Measurements from ENCODE around the gene NLGN3. TPM values are rescaled to one million over a fixed set of nuclear protein-coding genes. Genes with fewer than 3 reads are reported as not detected.

NLGN3 gene
- total and polyA plus RNA-seq, 8 donors = 0.12 to 10.7 (median 0.71) TPM; not detected in 2

DNA sequence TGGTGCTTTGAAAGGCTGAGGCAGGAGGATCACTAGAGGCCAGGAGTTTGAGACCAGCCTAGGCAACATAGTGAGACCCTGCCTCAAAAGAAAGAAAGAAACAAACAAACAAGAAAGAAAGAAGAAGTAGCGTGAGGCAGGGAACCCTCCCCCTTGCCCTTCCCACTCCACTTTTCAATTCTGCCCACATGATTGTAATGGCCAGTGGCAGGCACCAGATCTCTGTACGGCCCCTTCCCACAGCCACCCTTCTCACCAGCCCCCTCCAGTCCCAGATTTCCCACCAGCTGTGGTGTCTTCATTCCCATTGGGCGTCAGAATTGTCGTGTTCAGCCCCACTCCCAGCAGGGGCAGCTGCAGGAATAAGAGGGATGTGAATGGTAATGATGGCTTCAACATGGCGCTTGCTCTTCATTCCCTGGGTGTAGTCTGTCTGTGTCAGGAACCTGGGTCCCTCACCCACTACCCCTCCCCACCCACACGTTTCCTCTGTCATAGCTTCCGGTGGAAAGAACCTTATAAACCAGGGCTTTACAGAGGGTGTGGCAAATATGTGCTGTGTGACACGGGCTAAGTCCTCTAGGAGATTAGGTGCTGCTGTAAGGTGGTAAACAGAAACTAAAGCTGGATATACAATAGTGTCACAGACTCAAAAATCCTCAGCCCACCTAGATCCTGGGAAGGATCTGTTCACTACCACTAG, 33.3 kb upstream of the NLGN3 start, which contains the start of gene IL2RG:
Gene IL2RG, minus strand, starts transcription at position 437 of the 703 bp plus-strand sequence. Its CDS starts 38 bp downstream, at position 399.
- no peaks in the 10 kb centered on the region for H3K9me3 ChIP-seq
- WGBS, 5 donors = 35 to 56% (median 48%) methylated on average over 8 of the region's 8 CpGs
- no peaks in the 10 kb centered on the region for H3K27me3 ChIP-seq
- TF ChIP-seq POLR2A (IDR thresholded peaks at IDR 0.05) (no peak), EP300 (IDR thresholded peaks at IDR 0.05) (no peak), CTCF (IDR thresholded peaks at IDR 0.05) (no peak), POLR2AphosphoS5 (IDR thresholded peaks at IDR 0.05) (peak in 2 of 3 donors; percentile 71 to 87)
- peak within 1 kb of the TSS in 3 of 4 donors; percentile 13 to 24 (median 23) for H3K4me3 ChIP-seq
- intact Hi-C loops (cut with DNase I; ENCODE audit: low total_unique reads) = no loop called here
- DNase-seq = peak; percentile 46 to 88
- H3K36me3 ChIP-seq = no peaks in the 10 kb centered on the region
- H3K4me1 ChIP-seq = no peaks in the 10 kb centered on the region
- peak within 1 kb of the TSS; percentile 33 to 71 (median 51) for H3K27ac ChIP-seq

GRCh38 chrX:71111921-71112431, 32.7 kb upstream of the NLGN3 start:
- TF ChIP-seq POLR2A (IDR thresholded peaks at IDR 0.05) = no peak
- TF ChIP-seq EP300 (IDR thresholded peaks at IDR 0.05) = no peak
- TF ChIP-seq POLR2AphosphoS5 (IDR thresholded peaks at IDR 0.05) = no peak
- no peak for TF ChIP-seq CTCF (IDR thresholded peaks at IDR 0.05)
- intact Hi-C loops (cut with DNase I; ENCODE audit: low total_unique reads) = no loop called here
- peak overlapping the region; percentile 10 to 71 (median 51) for H3K27ac ChIP-seq

DNA sequence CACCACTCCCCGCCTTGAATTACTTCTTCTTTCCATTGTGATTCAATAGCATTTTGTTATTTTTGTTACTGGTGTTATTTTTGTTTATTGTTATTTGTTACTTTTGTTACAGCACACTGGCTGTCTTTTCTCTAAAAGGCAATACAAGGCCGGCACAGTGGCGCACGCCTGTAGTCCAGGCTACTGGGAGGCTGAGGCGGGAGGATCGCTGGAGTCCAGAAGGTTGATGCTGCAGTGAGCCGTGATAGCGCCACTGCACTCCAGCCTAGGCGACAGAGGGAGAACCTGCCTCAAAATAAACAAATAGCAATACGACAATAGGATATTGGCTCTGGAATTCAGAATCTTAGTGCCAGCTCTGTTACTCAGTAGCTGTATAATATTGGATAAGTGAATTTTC, 27.3 kb upstream of the NLGN3 start:
- WGBS, 5 donors = 71 to 82% (median 79%) methylated on average over 9 to 10 of the region's 10 CpGs
- DNase-seq = no peak
- peaks cover 0 to 23% (median 18%) of the 10 kb centered on the region in 4 donors for H3K36me3 ChIP-seq
- TF ChIP-seq EP300 (IDR thresholded peaks at IDR 0.05) (no peak), CTCF (IDR thresholded peaks at IDR 0.05) (no peak), POLR2A (IDR thresholded peaks at IDR 0.05) (no peak), POLR2AphosphoS5 (IDR thresholded peaks at IDR 0.05) (no peak)
- intact Hi-C loops (cut with DNase I; ENCODE audit: low total_unique reads) = no loop called here
- H3K4me3 ChIP-seq = no peak overlapping the region
- H3K27me3 ChIP-seq = no peaks in the 10 kb centered on the region
- no peak overlapping the region for H3K27ac ChIP-seq
- no peaks in the 10 kb centered on the region for H3K9me3 ChIP-seq
- peaks cover 0 to 25% (median 12%) of the 10 kb centered on the region in 4 donors for H3K4me1 ChIP-seq

More at GRCh38 chrX:71111921-71112431, 32.7 kb upstream of the NLGN3 start:
- WGBS, 5 donors = 51 to 59% (median 53%) methylated on average over 5 of the region's 5 CpGs
- Histone ChIP-seq H3K4me3 (no peak overlapping the region), H3K27me3 (no peaks in the 10 kb centered on the region), H3K9me3 (no peaks in the 10 kb centered on the region), H3K4me1 (no peaks in the 10 kb centered on the region), H3K36me3 (no peaks in the 10 kb centered on the region)
- no peak for DNase-seq

GRCh38 chrX:71118032-71118984, 26.3 kb upstream of the NLGN3 start, which contains the start of gene MED12:
Gene MED12, plus strand, starts transcription at chrX:71118596. Its CDS starts 159 bp downstream, at chrX:71118755.
- TF ChIP-seq POLR2AphosphoS5 (IDR thresholded peaks at IDR 0.05) (peak in 2 of 3 donors; percentile 13 to 48), EP300 (IDR thresholded peaks at IDR 0.05) (no peak)
- Histone ChIP-seq H3K27ac (peak within 1 kb of the TSS; percentile 72 to 87 (median 86)), H3K9me3 (no peaks in the 10 kb centered on the region), H3K4me3 (peak within 1 kb of the TSS; percentile 57 to 69 (median 63)), H3K4me1 (peaks cover 0 to 25% (median 12%) of the 10 kb centered on the region in 4 donors), H3K27me3 (no peaks in the 10 kb centered on the region), H3K36me3 (peaks cover under 1 to 33% (median 27%) of the 10 kb centered on the region in 4 donors)
- peak; percentile 80 to 95 for DNase-seq
- intact Hi-C loops (cut with DNase I; ENCODE audit: low total_unique reads) = no loop called here
- WGBS, 5 donors = 0 to 27% (median 2%) methylated on average over 28 to 56 of the region's 56 CpGs
